GM19238 (cell line): ENCODE measurements around the gene ATP6V1G3.
"Not testable (repeated sequence)": the region's sequence is repeated elsewhere in the genome, so short reads cannot be mapped to it uniquely, and the experiment has no call there.

Experiments used
- DNase-seq: peaks from one replicate; pipeline ENCODE4 v3.0.0; 2011; ENCODE audit warnings: low spot score; ENCODE audit not compliant: insufficient read length

ATP6V1G3 gene

GRCh38 chr1:198540580-198540979 lies at the start of gene ATP6V1G3:
Gene ATP6V1G3 (minus strand): TSS chr1:198540680. CDS start chr1:198540650, 30 bp downstream.
- no peak for DNase-seq

GRCh38 chr1:198588845-198589244 lies 48.4 kb upstream of the ATP6V1G3 start:
- DNase-seq = no peak

- no peak for DNase-seq
Measured at GRCh38 chr1:198584163-198584562, 43.7 kb upstream of the ATP6V1G3 start.

- DNase-seq = not testable (repeated sequence)
Measured at GRCh38 chr1:198583209-198583802, 42.8 kb upstream of the ATP6V1G3 start.

- no peak for DNase-seq
Measured at GRCh38 chr1:198577444-198577843, 37.0 kb upstream of the ATP6V1G3 start.

GRCh38 chr1:198575798-198576641 lies 35.5 kb upstream of the ATP6V1G3 start:
- DNase-seq = no peak

GRCh38 chr1:198575292-198575691 lies 34.8 kb upstream of the ATP6V1G3 start:
- DNase-seq = no peak

GRCh38 chr1:198574325-198574724 lies 33.8 kb upstream of the ATP6V1G3 start:
- no peak for DNase-seq

- DNase-seq = no peak
Measured at GRCh38 chr1:198564716-198565115, 24.2 kb upstream of the ATP6V1G3 start.

GRCh38 chr1:198564157-198564556 lies 23.7 kb upstream of the ATP6V1G3 start:
- DNase-seq = no peak

GRCh38 chr1:198563583-198563982 lies 23.1 kb upstream of the ATP6V1G3 start:
- no peak for DNase-seq

GRCh38 chr1:198560161-198560560 lies 19.7 kb upstream of the ATP6V1G3 start:
- no peak for DNase-seq

- DNase-seq = no peak
Measured at GRCh38 chr1:198559362-198559761, 18.9 kb upstream of the ATP6V1G3 start.

GRCh38 chr1:198558402-198558801 lies 17.9 kb upstream of the ATP6V1G3 start:
- DNase-seq = no peak

GRCh38 chr1:198556971-198557370 lies 16.5 kb upstream of the ATP6V1G3 start:
- DNase-seq = no peak

GRCh38 chr1:198552668-198553416 lies 12.4 kb upstream of the ATP6V1G3 start:
- no peak for DNase-seq

GRCh38 chr1:198550941-198551524 lies 10.6 kb upstream of the ATP6V1G3 start:
- no peak for DNase-seq

- no peak for DNase-seq
Measured at GRCh38 chr1:198549866-198550265, 9.4 kb upstream of the ATP6V1G3 start.

- no peak for DNase-seq
Measured at GRCh38 chr1:198548890-198549289, 8.4 kb upstream of the ATP6V1G3 start.

GRCh38 chr1:198545156-198545555 lies 4.7 kb upstream of the ATP6V1G3 start:
- no peak for DNase-seq

- DNase-seq = no peak
Measured at GRCh38 chr1:198544265-198544664, 3.8 kb upstream of the ATP6V1G3 start.
